Liver (tissue), 9 donors: ENCODE data around the gene ANTXR2. TPM values are rescaled to one million over a fixed set of nuclear protein-coding genes. Genes with fewer than 3 reads are reported as not detected.

Experiments used
- DNase-seq: peaks from one replicate; pipeline ENCODE4 v3.0.0-alpha.2; 2017; ENCODE audit warnings: low spot score
- H3K27ac ChIP-seq, 2 donors: one replicate each; pipeline ENCODE4 v1.7.0; 2013; ENCODE audit warnings: inconsistent platforms in 2 of 2, low read length in 2 of 2, control low read depth in 1 of 2, low read depth in 1 of 2, mild to moderate bottlenecking in 1 of 2
- H3K27me3 ChIP-seq, 4 donors: one replicate each; pipeline versions ENCODE4 v1.6.1 to v1.7.0; 2013; ENCODE audit warnings: low read length in 3 of 4, inconsistent platforms in 1 of 4, mild to moderate bottlenecking in 1 of 4, moderate library complexity in 1 of 4; ENCODE audit not compliant: control insufficient read depth in 4 of 4, insufficient read depth in 4 of 4
- H3K36me3 ChIP-seq, 4 donors: one replicate each; pipeline versions ENCODE4 v1.6.1 to v1.7.0; 2013; ENCODE audit warnings: low read length in 3 of 4, mild to moderate bottlenecking in 3 of 4, low read depth in 1 of 4, moderate library complexity in 1 of 4; ENCODE audit not compliant: control insufficient read depth in 4 of 4, insufficient read depth in 3 of 4
- H3K4me1 ChIP-seq, 4 donors: one replicate each; pipeline versions ENCODE4 v1.6.1 to v1.7.0; 2013; ENCODE audit warnings: low read length in 3 of 4, mild to moderate bottlenecking in 3 of 4, moderate library complexity in 1 of 4; ENCODE audit not compliant: control insufficient read depth in 4 of 4, insufficient read depth in 4 of 4
- H3K4me3 ChIP-seq, 3 donors: one replicate each; pipeline versions ENCODE4 v1.6.1 to v1.7.0; 2013; ENCODE audit warnings: low read length in 3 of 3, control low read depth in 1 of 3, low read depth in 1 of 3, mild to moderate bottlenecking in 1 of 3
- H3K9ac ChIP-seq, 2 donors: one replicate each; pipeline ENCODE4 v1.7.0; 2013; ENCODE audit warnings: low read length in 2 of 2, mild to moderate bottlenecking in 2 of 2, moderate library complexity in 2 of 2, control low read depth in 1 of 2, low read depth in 1 of 2
- H3K9me3 ChIP-seq, 4 donors: one replicate each; pipeline versions ENCODE4 v1.6.1 to v1.7.0; 2013; ENCODE audit warnings: low read length in 3 of 4; ENCODE audit not compliant: control insufficient read depth in 4 of 4
- EGR1 ChIP-seq, 2 donors: IDR thresholded peaks; 2 replicates each; pipeline ENCODE4 v1.6.1; 2016 to 2018; ENCODE audit warnings: antibody characterized with exemption in 2 of 2, low read depth in 2 of 2
- FOXA1 ChIP-seq: IDR thresholded peaks from 2 replicates; pipeline ENCODE4 v1.6.1; 2016; ENCODE audit warnings: antibody characterized with exemption
- FOXA2 ChIP-seq: IDR thresholded peaks from 2 replicates; pipeline ENCODE4 v1.6.1; 2016; ENCODE audit warnings: antibody characterized with exemption
- GABPA ChIP-seq, 2 donors: IDR thresholded peaks in 1 of 2; conservative IDR thresholded peaks in 1 of 2; 2 replicates each; pipeline ENCODE4 v1.6.1; 2016; ENCODE audit warnings: antibody characterized with exemption in 2 of 2, mild to moderate bottlenecking in 1 of 2, moderate library complexity in 1 of 2
- HNF4A ChIP-seq, 2 donors: conservative IDR thresholded peaks; 2 replicates each; pipeline ENCODE4 v1.6.1; 2016; ENCODE audit warnings: antibody characterized with exemption in 2 of 2, mild to moderate bottlenecking in 2 of 2
- HNF4G ChIP-seq: IDR thresholded peaks from 2 replicates; pipeline ENCODE4 v1.6.1; 2016; ENCODE audit warnings: antibody characterized with exemption
- JUND ChIP-seq, 2 donors: IDR thresholded peaks; 2 replicates each; pipeline ENCODE4 v1.6.1; 2016; ENCODE audit warnings: antibody characterized with exemption in 2 of 2
- RAD21 ChIP-seq, 2 donors: IDR thresholded peaks; 2 replicates each; pipeline ENCODE4 v1.6.1; 2016; ENCODE audit warnings: antibody characterized with exemption in 2 of 2, mild to moderate bottlenecking in 2 of 2
- RXRA ChIP-seq, 2 donors: IDR thresholded peaks; 2 replicates each; pipeline ENCODE4 v1.6.1; 2017 to 2018; ENCODE audit warnings: antibody characterized with exemption in 2 of 2, mild to moderate bottlenecking in 1 of 2
- SP1 ChIP-seq: IDR thresholded peaks from 2 replicates; pipeline ENCODE4 v1.6.1; 2018; ENCODE audit warnings: antibody characterized with exemption, mild to moderate bottlenecking
- TAF1 ChIP-seq: conservative IDR thresholded peaks from 2 replicates; pipeline ENCODE4 v1.6.1; 2016; ENCODE audit warnings: antibody characterized with exemption, mild to moderate bottlenecking
- YY1 ChIP-seq: IDR thresholded peaks from 2 replicates; pipeline ENCODE4 v1.6.1; 2016; ENCODE audit warnings: antibody characterized with exemption, mild to moderate bottlenecking
- WGBS: extraction: QIAGEN DNeasy Blood & Tissue Kit; methylation state at CpG from one replicate; pipeline ENCODE4 v1.1.7; 2013; 5-methylcytosine and 5-hydroxymethylcytosine counted together
- polyA plus RNA-seq, 2 donors: library from polyadenylated mRNA; stranded (reverse) in 1 of 2; unstranded in 1 of 2; fragments of 200-250 nt in 1 of 2; fragments of >200 nt in 1 of 2; fragmentation: Nextera tagmentation in 1 of 2; extraction: Ambion mirVana in 1 of 2; gene quantifications; one replicate each; pipeline versions ENCODE4 v1.2.1 to v1.2.3, GENCODE V29; 2013 to 2015
- total RNA-seq, 2 donors: library from RNA; depleted of rRNA; stranded (reverse); fragments of >200 nt; gene quantifications; one replicate each; pipeline ENCODE4 v1.2.3, GENCODE V29; 2014
- TF ChIP-seq, protein P1 (sequence below): IDR thresholded peaks from 2 replicates; pipeline ENCODE4 v1.6.1; 2016; ENCODE audit warnings: antibody characterized with exemption
- TF ChIP-seq, protein P2 (sequence below): IDR thresholded peaks from 2 replicates; pipeline ENCODE4 v1.6.1; 2016; ENCODE audit warnings: antibody characterized with exemption
- TF ChIP-seq, protein P3 (sequence below): IDR thresholded peaks from 2 replicates; pipeline ENCODE4 v1.6.1; 2016; ENCODE audit warnings: antibody characterized with exemption
- TF ChIP-seq, protein P4 (sequence below): fragments of 150-350 bp; IDR thresholded peaks from 2 replicates; pipeline ENCODE4 v1.5.1; 2017; ENCODE audit warnings: improper control_type of control experiment, low read depth, low read length; ENCODE audit not compliant: missing input control
- donor health status: healthy.
- donor health status: healthy.
- donor health status: healthy.
- donor health status: healthy.
- donor health status: healthy.

Gene ANTXR2
- total and polyA plus RNA-seq, 4 donors = 16.1 to 30.5 (median 21.3) TPM

DNA sequence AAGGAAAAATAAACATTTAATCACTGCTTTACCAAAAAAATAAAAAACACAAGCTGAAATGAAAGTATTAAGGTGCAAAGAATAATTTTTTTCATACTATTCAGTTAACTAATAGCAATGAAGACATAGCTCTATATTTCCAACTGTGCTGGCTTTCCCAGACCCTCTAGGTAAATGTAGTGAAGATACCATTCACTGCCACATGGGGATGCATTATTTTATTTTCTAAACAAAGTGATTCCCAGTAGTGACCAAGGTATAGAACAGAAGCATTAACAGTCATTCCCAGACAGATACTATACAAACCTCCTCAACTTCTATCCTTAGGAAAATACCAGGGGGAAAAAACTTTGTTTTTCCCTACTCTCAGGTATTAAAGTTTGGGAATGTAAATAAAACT is 39.4 kb downstream of the ANTXR2 start:
- Histone ChIP-seq H3K9ac (no peak overlapping the region), H3K36me3 (peaks cover 0 to 34% (median 14%) of the 10 kb centered on the region in 4 donors), H3K9me3 (no peaks in the 10 kb centered on the region), H3K27me3 (no peaks in the 10 kb centered on the region), H3K4me3 (no peak overlapping the region), H3K4me1 (peaks cover 0 to 3% (median 0%) of the 10 kb centered on the region in 4 donors), H3K27ac (no peak overlapping the region)
- DNase-seq = no peak
- TF ChIP-seq HNF4G (no peak), SP1 (no peak), JUND (IDR thresholded peaks at IDR 0.05) (no peak), YY1 (no peak), HNF4A (conservative IDR thresholded peaks at IDR 0.05) (no peak), TAF1 (no peak), GABPA (IDR thresholded peaks at IDR 0.05 in 1 of 2, conservative IDR thresholded peaks at IDR 0.05 in 1 of 2) (no peak), EGR1 (IDR thresholded peaks at IDR 0.05; ENCODE audit: low read depth in 2 of 2) (no peak), FOXA2 (no peak), RAD21 (IDR thresholded peaks at IDR 0.05) (no peak)
- TF ChIP-seq, protein P1, sequence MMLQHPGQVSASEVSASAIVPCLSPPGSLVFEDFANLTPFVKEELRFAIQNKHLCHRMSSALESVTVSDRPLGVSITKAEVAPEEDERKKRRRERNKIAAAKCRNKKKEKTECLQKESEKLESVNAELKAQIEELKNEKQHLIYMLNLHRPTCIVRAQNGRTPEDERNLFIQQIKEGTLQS = no peak
- TF ChIP-seq, protein P2, sequence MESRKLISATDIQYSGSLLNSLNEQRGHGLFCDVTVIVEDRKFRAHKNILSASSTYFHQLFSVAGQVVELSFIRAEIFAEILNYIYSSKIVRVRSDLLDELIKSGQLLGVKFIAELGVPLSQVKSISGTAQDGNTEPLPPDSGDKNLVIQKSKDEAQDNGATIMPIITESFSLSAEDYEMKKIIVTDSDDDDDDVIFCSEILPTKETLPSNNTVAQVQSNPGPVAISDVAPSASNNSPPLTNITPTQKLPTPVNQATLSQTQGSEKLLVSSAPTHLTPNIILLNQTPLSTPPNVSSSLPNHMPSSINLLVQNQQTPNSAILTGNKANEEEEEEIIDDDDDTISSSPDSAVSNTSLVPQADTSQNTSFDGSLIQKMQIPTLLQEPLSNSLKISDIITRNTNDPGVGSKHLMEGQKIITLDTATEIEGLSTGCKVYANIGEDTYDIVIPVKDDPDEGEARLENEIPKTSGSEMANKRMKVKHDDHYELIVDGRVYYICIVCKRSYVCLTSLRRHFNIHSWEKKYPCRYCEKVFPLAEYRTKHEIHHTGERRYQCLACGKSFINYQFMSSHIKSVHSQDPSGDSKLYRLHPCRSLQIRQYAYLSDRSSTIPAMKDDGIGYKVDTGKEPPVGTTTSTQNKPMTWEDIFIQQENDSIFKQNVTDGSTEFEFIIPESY = no peak
- TF ChIP-seq, protein P3, sequence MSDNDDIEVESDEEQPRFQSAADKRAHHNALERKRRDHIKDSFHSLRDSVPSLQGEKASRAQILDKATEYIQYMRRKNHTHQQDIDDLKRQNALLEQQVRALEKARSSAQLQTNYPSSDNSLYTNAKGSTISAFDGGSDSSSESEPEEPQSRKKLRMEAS = no peak

DNA sequence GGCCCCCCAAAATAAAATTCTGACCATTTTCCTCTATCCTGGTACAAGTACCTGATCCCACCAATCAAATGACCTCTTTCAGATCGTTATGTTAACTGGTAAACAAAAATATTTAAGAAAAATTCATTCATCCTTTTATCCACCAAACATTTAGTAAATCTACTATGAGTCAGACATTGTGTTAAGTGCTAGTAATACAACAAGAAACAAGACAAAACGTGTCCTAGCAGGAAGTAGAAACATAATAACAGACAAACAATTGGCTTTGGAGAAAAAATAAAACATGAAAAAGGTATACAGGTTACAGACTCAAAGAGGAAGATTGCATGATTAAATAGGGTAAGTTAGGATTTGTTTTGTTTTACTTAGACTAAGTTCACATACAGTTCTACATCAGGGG is 43.7 kb downstream of the ANTXR2 start:
- no peaks in the 10 kb centered on the region for H3K27me3 ChIP-seq
- TF ChIP-seq RAD21 (IDR thresholded peaks at IDR 0.05) = no peak
- TF ChIP-seq JUND (IDR thresholded peaks at IDR 0.05) = no peak
- TF ChIP-seq FOXA1 = no peak
- TF ChIP-seq RXRA (IDR thresholded peaks at IDR 0.05) = no peak
- no peak for TF ChIP-seq HNF4G
- TF ChIP-seq SP1 = no peak
- no peak for TF ChIP-seq GABPA (IDR thresholded peaks at IDR 0.05 in 1 of 2, conservative IDR thresholded peaks at IDR 0.05 in 1 of 2)
- TF ChIP-seq, protein P3 = no peak
- TF ChIP-seq EGR1 (IDR thresholded peaks at IDR 0.05; ENCODE audit: low read depth in 2 of 2) = no peak
- no peak for TF ChIP-seq YY1
- TF ChIP-seq, protein P4, sequence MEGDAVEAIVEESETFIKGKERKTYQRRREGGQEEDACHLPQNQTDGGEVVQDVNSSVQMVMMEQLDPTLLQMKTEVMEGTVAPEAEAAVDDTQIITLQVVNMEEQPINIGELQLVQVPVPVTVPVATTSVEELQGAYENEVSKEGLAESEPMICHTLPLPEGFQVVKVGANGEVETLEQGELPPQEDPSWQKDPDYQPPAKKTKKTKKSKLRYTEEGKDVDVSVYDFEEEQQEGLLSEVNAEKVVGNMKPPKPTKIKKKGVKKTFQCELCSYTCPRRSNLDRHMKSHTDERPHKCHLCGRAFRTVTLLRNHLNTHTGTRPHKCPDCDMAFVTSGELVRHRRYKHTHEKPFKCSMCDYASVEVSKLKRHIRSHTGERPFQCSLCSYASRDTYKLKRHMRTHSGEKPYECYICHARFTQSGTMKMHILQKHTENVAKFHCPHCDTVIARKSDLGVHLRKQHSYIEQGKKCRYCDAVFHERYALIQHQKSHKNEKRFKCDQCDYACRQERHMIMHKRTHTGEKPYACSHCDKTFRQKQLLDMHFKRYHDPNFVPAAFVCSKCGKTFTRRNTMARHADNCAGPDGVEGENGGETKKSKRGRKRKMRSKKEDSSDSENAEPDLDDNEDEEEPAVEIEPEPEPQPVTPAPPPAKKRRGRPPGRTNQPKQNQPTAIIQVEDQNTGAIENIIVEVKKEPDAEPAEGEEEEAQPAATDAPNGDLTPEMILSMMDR = no peak
- peaks cover 2 to 44% (median 26%) of the 10 kb centered on the region in 4 donors for H3K36me3 ChIP-seq
- DNase-seq = no peak
- H3K9me3 ChIP-seq = no peaks in the 10 kb centered on the region
- no peaks in the 10 kb centered on the region for H3K4me1 ChIP-seq
- H3K4me3 ChIP-seq = no peak overlapping the region
- 81% methylated on average over 2 of the region's 2 CpGs for WGBS
- no peak overlapping the region for H3K27ac ChIP-seq
- no peak overlapping the region for H3K9ac ChIP-seq
